HepG2 (cell line): ENCODE data around the gene PTPRM. TPM values are rescaled to one million over a fixed set of nuclear protein-coding genes. Genes with fewer than 3 reads are reported as not detected.

Experiments
- ATAC-seq: fragments of 200-7000 bp; cut with Tn5 transposase; 3 replicates; pipeline ENCODE4 v1.9.1; 2020; ENCODE audit warnings: mild to moderate bottlenecking, moderate library complexity
- BruUV-seq: library from RNA; stranded (reverse); fragments of 400-500 nt; replicated peaks from 2 replicates; lab custom pipeline; 2021; lab: Mats Ljungman, UMichigan
- CTCF ChIA-PET: fragments of 300-600 bp; formaldehyde crosslinking; extraction: SDS; loops from one replicate; lab custom pipeline; 2021; ENCODE audit warnings: low total read pairs, inconsistent platforms, low intra/inter-chr PET ratio; lab: Yijun Ruan, JAX
- POLR2A ChIA-PET: fragments of 350-600 bp; sonication (Branson Sonifier 250); formaldehyde crosslinking; loops from one replicate; lab custom pipeline; 2020; ENCODE audit warnings: antibody characterized with exemption, inconsistent platforms; lab: Yijun Ruan, JAX
- DNase-seq: peaks from one replicate; pipeline ENCODE4 v3.0.0-alpha.2; 2015; ENCODE audit warnings: low spot score
- FAIRE-seq: peaks from 3 replicates; lab custom pipeline; 2011; peaks lifted over from hg19 to GRCh38; lab: Jason Lieb, UNC
- H2AFZ ChIP-seq: one replicate; pipeline ENCODE4 v1.6.1; 2011; ENCODE audit warnings: low read length, inconsistent platforms
- H3K27ac ChIP-seq: fragments of 300-600 bp; 3 replicates; pipeline ENCODE4 v1.8.0; 2011; ENCODE audit warnings: mixed run types, mild to moderate bottlenecking, mixed read lengths, low read length, inconsistent platforms; ENCODE audit not compliant: insufficient read depth; ENCODE audit errors: extremely low read length
- H3K27me3 ChIP-seq, 2 experiments: fragments of 200-600 bp in 1 of 2; 2 replicates in 1 of 2; 3 replicates in 1 of 2; pipeline versions ENCODE4 v1.6.0 to v1.8.0; 2011; ENCODE audit warnings: low read length in 2 of 2, mild to moderate bottlenecking in 2 of 2, moderate library complexity in 2 of 2, inconsistent platforms in 1 of 2; ENCODE audit not compliant: insufficient read depth in 2 of 2, control insufficient read depth in 1 of 2
- H3K36me3 ChIP-seq, 2 experiments: fragments of 200-600 bp in 1 of 2; replicated peaks in 1 of 2; 2 replicates in 1 of 2; 3 replicates in 1 of 2; pipeline versions ENCODE4 v1.5.1 to v1.8.0; 2011; ENCODE audit warnings: low read length in 2 of 2, inconsistent platforms in 1 of 2; ENCODE audit not compliant: insufficient read depth in 2 of 2, control insufficient read depth in 1 of 2
- H3K4me1 ChIP-seq: 2 replicates; pipeline ENCODE4 v1.5.1; 2012; ENCODE audit warnings: low read length, inconsistent platforms; ENCODE audit not compliant: insufficient read depth
- H3K4me2 ChIP-seq: 2 replicates; pipeline ENCODE4 v1.6.0; 2011; ENCODE audit warnings: low read depth, low read length, inconsistent platforms
- H3K4me3 ChIP-seq, 3 experiments: fragments of 200-600 bp in 1 of 3; sonication (generic), shearing (Covaris generic) in 1 of 3; replicated peaks in 1 of 3; 2 replicates each; pipeline ENCODE4 v1.5.1; 2011 to 2016; ENCODE audit warnings: low read length in 3 of 3, inconsistent platforms in 2 of 3, low read depth in 2 of 3, mild to moderate bottlenecking in 2 of 3, control low read depth in 1 of 3, mixed read lengths in 1 of 3; ENCODE audit not compliant: insufficient read depth in 1 of 3
- H3K79me2 ChIP-seq: one replicate; pipeline ENCODE4 v1.6.1; 2011; ENCODE audit warnings: low read length, inconsistent platforms; ENCODE audit not compliant: insufficient read depth
- H3K9ac ChIP-seq: 2 replicates; pipeline ENCODE4 v1.6.0; 2011; ENCODE audit warnings: mild to moderate bottlenecking, low read depth, low read length, inconsistent platforms; ENCODE audit not compliant: insufficient read depth
- H3K9me3 ChIP-seq: 2 replicates; pipeline ENCODE4 v1.5.1; 2012; ENCODE audit warnings: mild to moderate bottlenecking, low read length
- H4K20me1 ChIP-seq: 2 replicates; pipeline ENCODE4 v1.6.0; 2011; ENCODE audit warnings: inconsistent platforms, mild to moderate bottlenecking, low read length, moderate library complexity; ENCODE audit not compliant: insufficient read depth
- AGO2 ChIP-seq: fragments of 200-400 bp; formaldehyde crosslinking; optimal IDR thresholded peaks from 2 replicates; pipeline ENCODE3; 2017; ENCODE audit warnings: mild to moderate bottlenecking, low read depth, low read length, moderate library complexity
- BCL6 ChIP-seq: IDR thresholded peaks from 2 replicates; pipeline ENCODE4 v1.6.1; 2016; ENCODE audit warnings: missing genetic modification reagents, missing compliant biosample characterization
- IRX3 ChIP-seq: sonication (generic); formaldehyde crosslinking; IDR thresholded peaks from 2 replicates; pipeline ENCODE4 v1.8.1; 2023; ENCODE audit warnings: mild to moderate bottlenecking, low read depth, missing genetic modification reagents, borderline replicate concordance
- ZBTB4 ChIP-seq: sonication (generic); formaldehyde crosslinking; IDR thresholded peaks from 2 replicates; pipeline ENCODE4 v1.4.0; 2020; ENCODE audit warnings: missing genetic modification reagents, mild to moderate bottlenecking, borderline replicate concordance
- ZNF12 ChIP-seq: sonication (generic); formaldehyde crosslinking; IDR thresholded peaks from 2 replicates; pipeline ENCODE4 v1.5.0; 2020; ENCODE audit warnings: missing genetic modification reagents
- ZNF7 ChIP-seq: IDR thresholded peaks from 2 replicates; pipeline ENCODE4 v1.6.1; 2016; ENCODE audit warnings: missing biosample characterization, missing genetic modification reagents
- ZNF749 ChIP-seq: sonication (generic); formaldehyde crosslinking; IDR thresholded peaks from 2 replicates; pipeline ENCODE4 v1.8.0; 2022; ENCODE audit warnings: mild to moderate bottlenecking, missing genetic modification reagents, moderate library complexity, borderline replicate concordance
- WGBS: methylation state at CpG from one replicate; pipeline ENCODE4 v1.1.6; 2017; ENCODE audit warnings: low lambda C conversion rate; 5-methylcytosine and 5-hydroxymethylcytosine counted together
- in situ Hi-C: cut with HindIII; loops from 2 replicates; pipeline ENCODE4 v1.10.0; 2017; ENCODE audit warnings: low pct_unique_long_range_greater_than_20kb; ENCODE audit not compliant: extremely low pct_ligation_motif_present
- intact Hi-C: fragments of 100-400 bp; cut with micrococcal nuclease; formaldehyde crosslinking; loops from one replicate; pipeline ENCODE4 v1.10.0; 2022; ENCODE audit not compliant: unreplicated experiment
- polyA plus RNA-seq, 8 experiments: library from polyadenylated mRNA; depleted of rRNA in 3 of 8; stranded (reverse) in 7 of 8; unstranded in 1 of 8; fragments of >200 nt; fragmentation: Illumina TruSeq in 4 of 8; extraction: Trizol in 4 of 8; gene quantifications; 2 replicates each; pipeline versions ENCODE4 v1.2.1 to v1.2.3, GENCODE V29; 2011 to 2016; ENCODE audit warnings: low read depth in 4 of 8, missing spikeins in 1 of 8, mixed read lengths in 1 of 8; ENCODE audit not compliant: insufficient read depth in 1 of 8
- total RNA-seq, 5 experiments: library from RNA; depleted of rRNA; stranded (reverse); fragments of >200 nt; fragmentation: Illumina TruSeq; extraction: Trizol; gene quantifications; 2 replicates each; pipeline ENCODE4 v1.2.3, GENCODE V29; 2016; ENCODE audit warnings: low read depth in 1 of 5

PTPRM gene
- total and polyA plus RNA-seq, 2 of the 13 experiments (the other 11 are each of a cell fraction or from before 2014, with no cell fraction given): 12.6 to 108 TPM

- TF ChIP-seq ZNF7 (CRISPR knock-in tag) (0 out of 2 replicates have a peak, but pooled peaks have one; percentile 29), AGO2 (no peak), BCL6 (CRISPR knock-in tag) (no peak), ZNF12 (CRISPR knock-in tag) (0 out of 2 replicates have a peak, but pooled peaks have one; percentile 52)
- peak; percentile 34; the same call in 1 of the 3 replicates for ATAC-seq
- ChIA-PET CTCF (no interaction called here), POLR2A (no interaction called here)
- Histone ChIP-seq H3K4me3 (no peak overlapping the region), H3K9ac (no peak overlapping the region), H3K9me3 (no peaks in the 10 kb centered on the region), H3K79me2 (peaks cover 9% of the 10 kb centered on the region), H3K36me3 (no peaks in the 10 kb centered on the region), H3K4me1 (peaks cover 42% of the 10 kb centered on the region), H3K27ac (no peak overlapping the region), H3K4me2 (no peak overlapping the region), H2AFZ (no peak overlapping the region), H3K27me3 (no peaks in the 10 kb centered on the region), H4K20me1 (no peaks in the 10 kb centered on the region)
- in situ Hi-C loops (no loop called here), intact Hi-C loops (no loop called here)
- FAIRE-seq: no peak
- DNase-seq: no peak
- WGBS: 91% methylated on average over 6 of the region's 6 CpGs
- BruUV-seq: no TSS peak
These were observed 34.1 kb downstream of the PTPRM start for GRCh38 chr18:7601246-7601615.

- Histone ChIP-seq H3K27me3 (no peaks in the 10 kb centered on the region), H3K79me2 (peaks cover 7% of the 10 kb centered on the region), H3K4me2 (no peak overlapping the region), H3K36me3 (no peaks in the 10 kb centered on the region), H2AFZ (no peak overlapping the region), H4K20me1 (no peaks in the 10 kb centered on the region), H3K9me3 (no peaks in the 10 kb centered on the region), H3K27ac (no peak overlapping the region), H3K4me1 (peaks cover 41% of the 10 kb centered on the region), H3K9ac (no peak overlapping the region), H3K4me3 (no peak overlapping the region)
- ChIA-PET CTCF (no interaction called here), POLR2A (no interaction called here)
- no peak for ATAC-seq
- TF ChIP-seq ZNF749 (no peak), ZBTB4 (no peak), IRX3 (CRISPR knock-in tag) (no peak)
- intact Hi-C loops: no loop called here
- in situ Hi-C loops: no loop called here
- 96% methylated on average over 3 of the region's 3 CpGs for WGBS
- DNase-seq: no peak
- FAIRE-seq: no peak
- BruUV-seq: no TSS peak
These were observed 34.8 kb downstream of the PTPRM start for GRCh38 chr18:7601936-7602335.
